Dedifferentiated amniotic fluid mesenchymal stem cell (primary cell): ENCODE results near the gene PSG6.
"Not testable (repeated sequence)": the region's sequence is repeated elsewhere in the genome, so short reads cannot be mapped to it uniquely, and the experiment has no call there.

Source experiments
- DNase-seq: peaks from one replicate; pipeline ENCODE4 v3.0.0-alpha.2; 2016; ENCODE audit errors: extremely low spot score

The PSG6 gene

GRCh38 chr19:42911731-42912130, 6.0 kb downstream of the PSG6 start:
- not testable (repeated sequence) for DNase-seq

- DNase-seq = not testable (repeated sequence)
Observed at GRCh38 chr19:42906162-42906561, 11.5 kb downstream of the PSG6 start.

- not testable (repeated sequence) for DNase-seq
Observed at GRCh38 chr19:42900561-42900960, 17.1 kb downstream of the PSG6 start.

GRCh38 chr19:42899674-42900073, 18.0 kb downstream of the PSG6 start:
- not testable (repeated sequence) for DNase-seq

GRCh38 chr19:42899110-42899509, 18.6 kb downstream of the PSG6 start:
- DNase-seq = not testable (repeated sequence)

- not testable (repeated sequence) for DNase-seq
Observed at GRCh38 chr19:42898656-42899055, 19.0 kb downstream of the PSG6 start.

GRCh38 chr19:42897729-42898128, 20.0 kb downstream of the PSG6 start:
- not testable (repeated sequence) for DNase-seq

GRCh38 chr19:42890446-42890845, 27.2 kb downstream of the PSG6 start:
- not testable (repeated sequence) for DNase-seq

- DNase-seq = not testable (repeated sequence)
Observed at GRCh38 chr19:42887876-42888445, 29.7 kb downstream of the PSG6 start.

- DNase-seq = not testable (repeated sequence)
Observed at GRCh38 chr19:42882730-42883129, 35.0 kb downstream of the PSG6 start.

- not testable (repeated sequence) for DNase-seq
Observed at GRCh38 chr19:42882010-42882409, 35.7 kb downstream of the PSG6 start.

GRCh38 chr19:42881279-42881678, 36.4 kb downstream of the PSG6 start:
- DNase-seq = not testable (repeated sequence)

- not testable (repeated sequence) for DNase-seq
Observed at GRCh38 chr19:42880621-42881020, 37.1 kb downstream of the PSG6 start.

- no peak for DNase-seq
Observed at GRCh38 chr19:42879613-42880012, 38.1 kb downstream of the PSG6 start, which contains the start of gene PSG1. PSG1 (minus strand) TSS chr19:42879713; CDS start chr19:42879581, 132 bp downstream.

GRCh38 chr19:42876596-42876995, 41.1 kb downstream of the PSG6 start:
- DNase-seq = not testable (repeated sequence)

- not testable (repeated sequence) for DNase-seq
Observed at GRCh38 chr19:42875881-42876280, 41.8 kb downstream of the PSG6 start.

GRCh38 chr19:42874901-42875813, 42.5 kb downstream of the PSG6 start:
- DNase-seq = not testable (repeated sequence)

GRCh38 chr19:42874136-42874535, 43.6 kb downstream of the PSG6 start:
- not testable (repeated sequence) for DNase-seq

- DNase-seq = no peak
Observed at GRCh38 chr19:42872608-42873007, 45.1 kb downstream of the PSG6 start.

- no peak for DNase-seq
Observed at GRCh38 chr19:42857544-42857867, 60.2 kb downstream of the PSG6 start.

GRCh38 chr19:42856866-42857543, 60.7 kb downstream of the PSG6 start:
- not testable (repeated sequence) for DNase-seq

GRCh38 chr19:42854745-42855144, 62.9 kb downstream of the PSG6 start:
- not testable (repeated sequence) for DNase-seq
